ENCODE measurements around the gene HELZ. TPM values are rescaled to one million over a fixed set of nuclear protein-coding genes. Genes with fewer than 3 reads are reported as not detected.

HELZ gene
- total and polyA plus RNA-seq, 2 of the 8 experiments (the other 6 are each of a cell fraction or from before 2014, with no cell fraction given) = 10.0 to 48.7 TPM

- no peak for TF ChIP-seq CHD7 (IDR thresholded peaks at IDR 0.05; ENCODE audit: insufficient replicate concordance, low read length)
- TF ChIP-seq PHF8 (conservative IDR thresholded peaks at IDR 0.05; ENCODE audit: low read depth, low read length) = no peak
- TF ChIP-seq ATF3 (IDR thresholded peaks at IDR 0.05; ENCODE audit: insufficient read depth, low read depth, low read length) = no peak
- TF ChIP-seq USF2 (IDR thresholded peaks at IDR 0.05; ENCODE audit: low read length) = no peak
- no peak for TF ChIP-seq EP300 (IDR thresholded peaks at IDR 0.05; ENCODE audit: borderline replicate concordance in 1 of 2, low read depth in 2 of 2, low read length in 2 of 2)
- TF ChIP-seq BACH1 (IDR thresholded peaks at IDR 0.05; ENCODE audit: low read length) = no peak
- TF ChIP-seq EZH2 (IDR thresholded peaks at IDR 0.05; ENCODE audit: low read depth, low read length, severe bottlenecking) = no peak
- no peak for TF ChIP-seq RBBP5 (IDR thresholded peaks at IDR 0.05; ENCODE audit: borderline replicate concordance, low read depth, low read length)
- no peak for TF ChIP-seq POU5F1 (IDR thresholded peaks at IDR 0.05; ENCODE audit: low read depth, low read length)
- TF ChIP-seq SP4 (IDR thresholded peaks at IDR 0.05; ENCODE audit: low read length) = no peak
These were observed 79.8 kb downstream of the HELZ start (continued) for GRCh38 chr17:67165201-67165600.
